ENCODE results near the gene WDFY1.

Gene WDFY1

DNA sequence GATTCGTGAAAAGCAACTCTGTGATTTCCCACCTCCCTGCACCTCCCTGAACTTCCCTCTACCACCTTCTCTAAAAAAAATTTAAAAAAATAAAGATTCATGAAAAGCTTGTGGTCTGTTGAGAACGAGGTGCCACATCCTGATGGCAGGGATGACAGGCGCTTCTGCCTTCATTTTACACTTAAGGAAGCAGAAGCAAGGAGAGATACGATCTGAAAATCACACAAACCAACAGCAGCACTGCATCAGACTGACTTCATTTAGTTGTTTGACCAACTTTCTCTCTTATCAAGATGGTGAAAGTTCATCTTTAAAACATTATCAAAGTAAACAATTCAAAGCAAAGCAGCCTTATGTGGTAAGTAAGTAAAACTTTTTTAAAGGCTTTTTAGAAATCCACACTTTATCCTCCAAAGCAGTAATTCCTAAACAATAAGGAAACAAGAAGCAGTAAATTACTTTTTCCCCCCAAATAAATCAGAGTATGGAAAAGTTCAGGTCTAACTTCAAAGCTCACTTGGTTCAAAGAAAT lies 15.5 kb downstream of the WDFY1 start:
- peak; percentile 37 for DNase-seq

DNA sequence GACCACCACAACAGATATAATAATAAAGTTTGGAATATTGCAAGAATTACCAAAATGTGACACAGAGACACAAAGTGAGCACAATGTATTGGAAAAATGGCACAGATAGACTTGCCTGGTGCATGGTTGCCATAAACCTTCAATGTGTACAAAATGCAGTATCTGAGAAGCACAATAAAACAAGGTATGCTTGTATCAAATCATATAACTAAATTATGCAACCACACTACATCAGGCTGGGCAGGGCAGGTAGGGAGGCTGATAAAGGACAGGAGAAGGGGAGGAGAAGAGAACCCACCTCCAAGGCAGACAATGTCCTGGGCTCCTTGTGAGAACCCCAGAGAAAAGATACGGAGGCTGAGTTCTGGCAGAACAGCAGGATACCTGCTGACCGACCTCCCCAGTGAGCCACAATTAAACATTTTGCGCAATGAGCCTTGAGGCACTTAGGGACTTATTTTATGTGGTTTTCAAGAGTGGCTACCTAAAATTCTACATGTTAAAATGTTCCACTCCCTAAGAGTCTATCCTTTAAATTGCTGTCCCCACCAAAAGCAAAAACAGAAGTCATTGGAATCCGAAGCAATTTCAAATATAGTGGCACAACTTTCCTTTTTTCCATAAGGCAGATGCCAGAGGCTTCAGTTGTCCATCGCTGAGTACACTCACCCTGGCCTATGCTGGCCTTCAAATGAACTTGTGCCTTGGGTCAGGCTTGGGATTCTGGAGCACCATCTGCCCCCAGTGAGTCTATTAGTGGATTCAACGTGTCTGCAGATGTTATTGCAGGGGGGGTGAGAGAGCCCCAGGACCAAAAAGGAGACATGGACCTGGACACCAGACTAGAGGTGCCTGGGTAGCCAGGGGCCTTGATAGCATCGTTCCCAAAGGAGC lies 16.8 kb downstream of the WDFY1 start:
- DNase-seq, result no peak

DNA sequence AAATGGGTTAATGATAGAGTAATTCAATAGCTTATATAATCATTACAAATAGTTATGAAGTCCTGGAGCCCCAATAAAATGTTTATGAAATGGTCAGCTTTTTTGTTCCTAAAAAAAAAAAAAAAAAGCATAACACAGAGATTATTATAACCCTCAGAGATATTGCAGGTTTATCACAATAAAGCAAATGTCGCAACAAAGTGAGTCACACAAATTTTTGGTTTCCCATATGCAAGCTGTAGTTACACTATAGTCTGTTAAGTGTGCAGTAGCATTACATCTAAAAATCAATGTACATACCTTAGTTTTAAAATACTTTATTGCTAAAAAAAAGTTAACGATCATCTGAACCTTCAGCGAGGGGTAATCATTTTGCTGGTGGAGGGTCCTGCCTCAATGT lies 20.0 kb downstream of the WDFY1 start:
- DNase-seq, result peak; percentile 58

DNA sequence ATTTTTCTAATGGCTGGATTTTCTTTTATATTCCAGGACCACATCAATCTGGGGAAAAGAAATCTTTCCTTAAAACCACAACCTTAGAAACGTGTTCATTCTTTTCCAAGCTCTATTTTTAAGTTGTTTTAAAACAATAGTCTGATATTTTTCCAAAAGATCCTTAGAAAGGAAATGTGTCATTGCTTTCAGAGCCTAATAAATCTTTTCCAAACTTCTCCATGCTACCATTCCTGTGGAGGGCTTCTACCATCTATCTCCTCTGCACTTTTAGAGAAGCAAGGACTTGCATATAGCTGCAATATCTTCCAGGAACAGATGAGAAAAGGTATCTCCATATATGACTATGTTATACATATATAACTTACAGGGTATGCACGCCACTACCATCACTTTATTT lies 21.2 kb downstream of the WDFY1 start:
- no peak for DNase-seq

DNA sequence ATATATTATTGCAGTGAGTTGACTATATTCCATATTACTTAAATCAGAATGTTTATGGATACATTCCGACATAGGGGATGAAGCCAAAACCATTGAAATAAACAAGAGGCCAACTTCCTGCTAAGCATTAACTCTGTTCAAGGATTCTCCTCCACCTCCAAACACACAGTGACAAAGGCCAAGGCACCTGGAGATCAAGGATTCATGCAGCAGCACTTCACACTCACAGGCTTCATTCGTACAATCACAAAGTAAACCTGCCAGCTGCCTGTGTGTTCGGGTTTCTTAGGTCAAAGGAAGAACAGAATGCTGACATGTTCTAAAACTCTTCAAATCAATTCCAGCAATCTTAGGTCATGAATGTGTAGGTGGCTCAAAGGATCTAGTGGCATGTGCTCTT lies 22.8 kb downstream of the WDFY1 start:
- DNase-seq, result no peak

DNA sequence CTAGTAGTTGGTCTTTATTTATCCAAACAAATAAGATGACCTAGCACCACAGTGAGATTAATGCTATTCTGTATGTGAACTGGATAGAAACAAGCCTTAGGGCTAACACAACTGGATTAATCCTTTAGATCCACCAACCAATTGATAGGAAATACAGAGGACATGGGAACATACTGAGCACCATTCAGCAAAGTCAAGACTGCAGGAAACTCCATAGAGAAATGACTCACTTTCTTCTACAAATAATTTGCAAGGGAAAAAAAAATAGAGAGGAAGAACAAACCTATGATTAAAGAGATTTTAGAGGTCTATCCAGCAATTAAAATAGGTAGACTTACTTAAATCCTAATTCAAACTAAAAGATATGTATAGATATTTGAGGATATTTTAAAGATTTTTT lies 23.9 kb downstream of the WDFY1 start:
- DNase-seq, result no peak

DNA sequence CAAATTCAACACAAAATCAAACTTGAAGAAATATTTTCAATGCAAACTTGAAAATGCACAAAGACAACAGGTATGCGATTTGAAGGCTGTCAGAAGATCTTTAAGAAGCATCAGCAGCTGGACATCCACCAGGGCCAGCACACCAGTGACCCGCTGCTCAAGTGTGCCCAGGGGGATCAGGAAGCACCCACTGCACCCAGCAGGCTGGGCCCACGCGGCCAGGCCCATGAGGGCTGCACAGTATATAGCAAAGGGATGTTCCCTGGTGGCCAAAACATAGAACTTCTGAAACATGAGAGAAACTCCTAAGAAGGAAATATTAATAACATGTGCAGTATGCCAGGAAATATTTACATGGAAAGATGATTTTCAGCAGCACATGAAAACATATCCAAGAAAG lies 25.0 kb downstream of the WDFY1 start:
- peak; percentile 16 for DNase-seq

DNA sequence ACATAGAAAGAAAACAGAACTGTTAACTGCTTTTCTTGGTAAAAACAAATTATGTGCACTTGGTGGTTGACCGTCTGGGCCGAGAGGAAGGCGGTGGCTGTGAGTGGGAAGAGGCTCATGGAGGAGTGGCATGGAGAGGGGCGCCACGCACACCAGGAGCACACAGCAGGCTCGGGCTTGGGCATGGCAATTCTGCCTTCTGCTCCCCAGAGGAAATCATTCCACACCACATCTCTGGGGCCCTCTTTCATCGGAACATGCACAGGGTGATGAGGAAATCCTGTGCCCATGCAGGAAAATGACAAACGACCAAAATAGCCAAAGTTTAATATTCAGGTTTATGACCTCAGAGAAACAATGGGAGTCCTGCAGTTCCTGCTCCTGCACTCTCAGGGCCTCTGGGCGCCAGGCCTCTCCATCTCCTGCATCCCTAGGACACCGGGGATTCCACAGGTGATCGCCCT lies 26.4 kb downstream of the WDFY1 start:
- peak; percentile 78 for DNase-seq

DNA sequence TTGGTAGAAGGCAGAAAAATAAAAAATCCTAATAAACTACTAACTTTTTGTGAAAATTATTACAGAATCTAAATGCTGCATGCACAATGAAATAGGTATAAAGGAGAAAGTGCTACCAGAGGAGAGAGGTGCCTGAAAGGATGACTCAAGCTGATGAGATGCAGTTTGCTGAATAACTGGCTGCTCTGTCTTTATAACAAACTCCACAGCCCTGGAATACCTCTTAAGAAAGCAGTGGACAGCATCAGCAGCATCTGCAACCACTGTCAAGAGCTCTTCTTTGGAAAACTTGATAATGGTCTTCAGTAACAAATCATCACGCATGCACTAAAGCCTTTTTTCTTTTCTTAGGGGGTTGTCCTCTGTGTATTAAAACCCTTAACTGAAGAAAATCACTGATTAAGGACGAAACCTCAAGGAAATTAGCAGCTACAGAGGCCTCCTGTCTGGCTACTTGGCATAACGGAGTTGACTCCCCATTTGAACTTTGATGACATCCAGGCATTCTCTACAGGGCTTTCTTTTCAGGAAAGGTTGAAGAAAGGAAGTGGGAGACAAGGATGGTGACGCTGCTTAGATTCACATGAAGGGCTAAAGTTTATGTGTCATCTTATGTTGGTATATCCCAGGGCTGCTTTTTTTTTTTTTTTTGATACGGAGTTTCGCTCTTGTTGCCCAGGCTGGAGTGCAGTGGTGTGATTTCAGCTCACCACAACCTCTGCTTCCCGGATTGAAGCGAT lies 28.8 kb downstream of the WDFY1 start:
- no peak for DNase-seq

DNA sequence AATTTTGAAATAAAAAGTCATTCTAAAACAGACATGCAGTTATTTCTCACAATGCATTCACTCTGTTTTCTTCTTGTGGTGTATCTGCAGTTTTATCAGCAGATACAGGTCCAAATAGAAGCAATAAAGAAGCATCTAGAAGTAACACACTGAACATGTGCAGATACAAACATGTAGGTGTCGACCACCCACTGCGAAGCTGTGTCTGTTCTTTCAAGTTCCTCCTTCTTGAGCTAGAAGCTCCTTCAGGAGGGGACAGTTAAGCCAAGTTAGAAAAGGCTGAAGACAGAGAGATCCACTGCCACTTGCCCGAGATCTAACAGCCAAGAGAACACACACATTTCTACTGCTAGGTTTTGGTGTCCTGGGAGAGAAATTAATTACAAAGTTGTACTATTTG lies 30.1 kb downstream of the WDFY1 start:
- peak; percentile 34 for DNase-seq

DNA sequence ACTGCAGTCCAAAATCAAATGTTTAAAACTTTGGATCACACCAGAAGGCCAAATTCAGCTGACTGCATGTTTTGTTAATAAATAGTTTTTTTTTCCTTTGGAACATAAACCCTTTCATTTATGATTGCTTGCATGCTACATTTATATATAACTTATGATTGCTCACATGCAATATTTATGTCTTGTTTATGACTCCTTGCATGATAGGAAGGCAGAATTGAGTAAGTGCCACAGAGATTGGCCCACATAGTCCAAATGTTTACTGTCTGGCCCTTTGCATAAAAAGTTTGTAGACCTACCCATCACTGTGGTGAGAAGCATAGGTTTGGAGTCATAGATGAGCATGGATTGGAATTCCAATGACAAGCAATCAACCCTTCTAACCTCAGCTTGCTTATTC lies 30.8 kb downstream of the WDFY1 start:
- no peak for DNase-seq

DNA sequence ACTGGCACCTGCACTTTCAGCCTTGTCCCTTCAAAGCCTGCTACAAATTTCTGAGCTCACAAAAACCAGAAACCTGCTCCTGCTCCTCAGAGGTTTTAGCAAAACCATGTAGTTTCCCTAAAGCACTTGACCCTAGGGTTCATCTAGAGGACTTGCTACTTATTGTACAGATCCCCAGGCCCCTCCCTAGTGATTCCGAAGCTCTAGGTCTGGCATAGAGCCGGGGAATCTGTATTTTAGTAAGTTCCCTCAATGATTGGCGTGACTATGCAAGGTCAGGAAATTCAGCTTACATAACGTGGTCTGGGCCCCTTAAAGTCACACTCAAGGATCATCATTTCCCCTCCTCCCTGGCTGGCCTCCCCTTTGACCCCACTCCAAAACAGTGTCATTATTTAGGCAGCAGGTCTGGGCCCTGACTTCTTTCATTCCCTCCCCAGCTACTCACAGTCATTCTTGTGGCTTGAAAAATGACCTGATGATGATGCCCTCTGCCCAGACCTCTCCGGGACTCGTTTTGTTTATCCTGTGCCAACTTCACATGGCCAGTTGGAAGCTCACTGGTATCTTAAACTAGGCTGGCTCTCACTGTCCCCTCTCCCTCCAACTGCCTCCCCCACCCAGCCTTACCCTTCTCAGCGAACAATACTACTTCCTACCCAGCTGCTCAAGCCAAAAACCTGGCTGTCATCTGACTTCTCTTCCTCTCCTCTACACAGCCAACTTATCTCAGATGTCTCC lies 36.0 kb downstream of the WDFY1 start:
- peak; percentile 70 for DNase-seq

DNA sequence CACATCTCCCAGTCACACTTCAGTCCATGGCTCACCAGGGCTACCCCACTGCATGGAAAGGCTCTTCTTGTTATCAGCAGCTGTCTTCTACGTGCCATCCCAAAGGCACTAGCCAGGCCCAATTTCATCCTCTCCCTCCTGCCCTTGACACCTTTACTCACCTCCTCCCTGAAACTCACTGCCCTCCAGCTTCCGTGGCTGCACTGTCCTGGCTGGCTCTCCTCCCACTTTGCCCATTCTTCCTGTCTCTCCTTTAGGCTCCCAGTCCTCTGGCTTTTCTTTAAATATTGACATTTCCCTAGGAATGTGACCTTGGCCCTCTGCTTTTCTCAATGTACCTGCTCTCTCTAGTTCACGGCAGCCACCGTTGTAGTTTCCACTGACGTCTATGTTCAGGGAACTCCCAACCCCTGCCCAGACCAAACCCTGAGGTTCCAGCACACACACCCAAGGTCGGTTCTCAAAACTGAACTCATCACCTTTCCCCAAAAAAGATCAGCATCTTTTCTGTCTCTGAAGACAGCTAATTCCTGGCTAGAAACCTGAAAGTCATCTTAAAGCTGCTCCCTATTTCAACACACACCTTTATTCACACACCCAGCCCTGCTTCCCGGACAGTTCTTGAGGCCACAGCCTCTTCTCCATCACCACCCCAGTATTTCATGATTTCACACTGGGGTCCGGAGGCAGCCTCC lies 36.7 kb downstream of the WDFY1 start:
- no peak for DNase-seq

DNA sequence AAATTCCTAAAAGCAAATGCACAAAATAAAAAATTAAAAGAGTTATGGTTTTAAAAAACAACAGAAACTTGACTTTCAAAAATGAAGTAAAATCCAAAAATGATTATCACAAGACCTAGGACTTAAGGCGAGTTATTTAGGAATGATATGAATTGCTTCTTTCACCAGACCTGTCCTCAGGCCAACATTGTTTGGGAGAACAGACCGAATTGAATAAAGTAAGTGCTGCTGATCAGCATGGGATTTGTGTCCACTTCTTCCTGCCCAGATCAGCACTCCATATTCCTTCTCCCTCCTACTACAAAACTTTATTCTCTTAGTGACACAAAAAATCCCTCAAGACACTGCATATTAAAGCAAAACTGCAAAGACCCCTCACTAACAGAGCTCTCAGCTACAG lies 39.1 kb downstream of the WDFY1 start:
- no peak for DNase-seq

DNA sequence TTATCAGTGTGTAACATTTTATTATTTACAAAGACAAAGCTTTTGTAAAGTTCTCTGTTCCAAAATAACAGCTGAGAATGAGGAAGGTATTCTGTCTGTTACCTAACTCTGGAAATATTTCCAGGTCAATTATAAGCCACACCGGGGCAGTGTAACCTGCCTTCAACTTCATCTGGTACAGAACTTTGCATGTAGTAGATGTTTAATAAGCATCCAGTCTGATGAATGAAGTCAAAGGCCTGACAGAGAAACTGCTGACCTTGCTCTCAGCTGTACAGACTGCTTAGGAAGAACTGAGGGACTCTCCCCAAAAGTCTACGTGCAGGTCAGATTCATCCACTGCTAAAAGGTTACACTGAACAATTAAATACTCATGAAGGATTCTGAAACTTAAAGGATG lies 43.3 kb downstream of the WDFY1 start:
- DNase-seq, result no peak

DNA sequence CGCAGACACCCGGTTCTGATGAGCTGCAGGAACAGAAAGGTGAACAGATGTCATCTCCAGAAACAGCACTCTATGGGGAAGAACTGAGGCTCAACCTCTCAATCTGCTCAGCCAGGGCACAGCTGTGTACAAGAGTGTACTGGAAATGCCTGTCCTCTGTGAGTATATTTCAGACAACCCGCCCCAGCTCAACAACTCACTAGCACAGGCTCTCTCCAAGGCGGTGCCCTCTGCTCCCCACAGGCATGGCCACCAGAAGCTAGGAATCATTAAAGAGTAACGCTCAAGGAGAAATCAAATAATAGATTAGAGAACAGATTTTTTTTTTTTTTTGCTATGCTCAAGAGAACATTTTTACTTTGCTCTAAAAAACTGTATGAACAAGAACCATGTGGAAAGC lies 43.8 kb downstream of the WDFY1 start:
- no peak for DNase-seq

DNA sequence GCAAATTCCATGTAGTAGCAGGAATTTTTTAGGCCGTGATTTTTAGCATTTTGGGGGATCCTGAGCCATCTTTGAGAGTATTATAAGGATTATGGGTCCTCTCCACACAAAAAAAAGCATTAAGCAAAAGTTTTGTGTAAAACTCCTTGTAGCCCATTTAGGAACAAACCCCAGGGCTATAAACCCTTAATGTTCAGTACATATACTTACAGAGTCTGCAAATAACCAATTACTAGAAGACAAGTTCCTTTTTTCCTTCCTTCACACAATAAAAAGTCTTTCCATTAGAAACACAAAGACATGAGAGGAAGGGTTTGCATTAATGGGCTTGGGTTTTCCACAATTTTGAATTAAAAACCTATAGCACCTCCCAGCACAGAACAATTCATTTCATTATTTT lies 44.6 kb downstream of the WDFY1 start:
- no peak for DNase-seq

DNA sequence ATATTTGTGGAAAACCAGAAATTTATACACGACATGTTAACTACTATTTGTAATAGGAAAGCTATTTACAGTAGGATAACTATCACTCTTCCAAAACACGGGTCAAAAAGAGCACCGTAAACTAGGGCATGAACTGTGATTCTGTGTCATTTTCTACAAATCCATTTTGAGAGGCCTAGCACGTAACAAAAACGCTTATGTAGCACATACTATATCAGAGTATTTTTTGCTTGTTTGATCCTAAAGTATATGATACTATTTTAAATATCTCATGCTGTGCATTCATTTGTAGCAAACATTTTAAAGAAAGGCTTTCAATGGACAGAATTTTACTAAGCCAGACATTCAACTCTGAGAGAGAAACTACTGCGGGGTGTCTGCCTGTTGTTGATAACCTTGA lies 45.1 kb downstream of the WDFY1 start:
- no peak for DNase-seq

DNA sequence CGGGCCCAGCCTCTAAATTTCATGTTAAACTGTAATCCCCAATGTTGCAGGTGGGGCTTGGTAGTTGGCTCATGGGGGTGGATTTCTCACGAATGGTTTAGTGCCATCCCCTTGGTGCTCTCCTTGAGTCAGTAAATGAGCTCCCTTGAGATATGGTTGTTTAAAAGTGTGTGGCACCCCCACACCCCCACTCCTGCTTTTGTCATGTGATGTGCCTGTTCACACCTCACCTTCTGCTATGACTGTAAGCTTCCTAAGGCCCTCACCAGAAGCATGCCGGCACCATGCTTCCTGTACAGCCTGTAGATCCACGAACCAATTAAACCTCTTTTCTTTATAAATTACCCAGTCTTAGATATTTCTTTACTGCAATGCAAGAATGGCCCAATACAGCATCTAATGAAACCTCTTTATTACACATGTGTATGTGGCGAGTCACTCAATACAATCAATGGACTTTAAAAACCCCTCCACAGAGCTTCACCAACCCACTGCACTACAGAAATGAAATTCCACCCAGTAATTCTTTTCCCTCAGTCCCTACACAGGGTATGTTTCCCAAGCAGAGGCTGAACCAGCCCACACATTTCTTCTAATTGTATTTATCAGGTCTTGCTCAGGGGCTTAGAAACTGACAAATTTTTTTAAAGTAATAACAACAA lies 47.3 kb downstream of the WDFY1 start:
- no peak for DNase-seq

DNA sequence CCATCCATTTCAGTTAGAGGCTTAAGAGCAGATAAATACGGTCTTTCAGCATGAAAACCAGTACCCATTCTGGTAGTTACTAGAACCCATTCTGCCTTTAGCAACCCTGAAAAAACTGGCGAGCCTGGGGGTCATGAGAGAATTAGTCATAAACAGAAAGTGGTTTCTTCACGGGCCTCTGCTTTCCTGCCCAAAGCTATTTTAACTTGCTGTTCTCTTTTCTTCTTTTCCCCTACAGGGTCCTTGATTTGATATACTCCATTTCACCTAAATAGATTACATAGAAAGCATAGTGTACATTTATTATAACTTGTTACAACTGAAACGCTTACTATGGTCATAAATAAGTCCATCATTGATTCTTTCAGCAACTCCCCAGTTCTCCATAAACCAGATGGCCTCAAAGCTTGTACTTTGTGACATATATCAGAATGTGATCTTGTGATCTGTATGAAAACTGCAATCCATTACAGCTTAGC lies 48.3 kb downstream of the WDFY1 start:
- DNase-seq, result peak; percentile 83

DNA sequence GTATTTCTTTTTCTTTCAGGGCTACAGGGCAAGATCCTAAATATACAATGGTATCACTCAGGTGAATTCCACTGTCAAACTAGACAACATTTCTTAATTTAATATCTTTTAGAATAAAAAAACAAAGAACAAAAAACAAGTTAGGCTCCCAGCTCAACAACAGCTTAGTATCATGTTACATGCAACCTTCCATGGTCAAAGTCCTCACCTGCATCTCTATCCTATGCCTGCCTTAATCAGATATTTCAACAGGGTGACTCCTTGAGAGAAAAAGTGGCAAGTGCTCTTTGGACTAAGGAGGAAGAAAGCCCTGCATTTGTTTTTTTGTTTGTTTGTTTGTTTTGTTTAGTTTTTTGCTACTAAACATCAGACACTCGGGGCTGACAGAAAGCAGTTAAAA lies 50.2 kb downstream of the WDFY1 start:
- no peak for DNase-seq

DNA sequence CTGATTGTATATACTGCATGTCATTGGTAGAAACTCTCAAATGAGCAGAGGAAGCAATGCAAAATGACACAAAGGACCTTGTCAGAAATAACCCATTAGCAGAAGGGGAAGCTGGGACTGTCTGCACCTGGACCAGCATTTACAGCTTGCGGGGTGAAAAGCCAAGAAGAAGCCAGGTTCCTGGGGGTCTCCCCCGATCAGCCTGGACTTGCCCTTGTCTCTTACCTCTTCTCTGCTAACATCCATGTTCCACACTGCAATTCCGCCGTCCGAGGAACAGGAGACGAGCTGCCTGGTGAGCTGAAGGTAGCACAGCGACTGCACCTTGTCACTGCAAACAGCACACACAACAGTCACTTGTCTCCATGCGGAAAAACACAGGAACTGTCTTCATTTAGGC lies 51.1 kb downstream of the WDFY1 start:
- DNase-seq, result no peak
